Measurements from ENCODE around the gene CYCS.
"Not testable (repeated sequence)": the region's sequence is repeated elsewhere in the genome, so short reads cannot be mapped to it uniquely, and the experiment has no call there.

Gene CYCS

DNA sequence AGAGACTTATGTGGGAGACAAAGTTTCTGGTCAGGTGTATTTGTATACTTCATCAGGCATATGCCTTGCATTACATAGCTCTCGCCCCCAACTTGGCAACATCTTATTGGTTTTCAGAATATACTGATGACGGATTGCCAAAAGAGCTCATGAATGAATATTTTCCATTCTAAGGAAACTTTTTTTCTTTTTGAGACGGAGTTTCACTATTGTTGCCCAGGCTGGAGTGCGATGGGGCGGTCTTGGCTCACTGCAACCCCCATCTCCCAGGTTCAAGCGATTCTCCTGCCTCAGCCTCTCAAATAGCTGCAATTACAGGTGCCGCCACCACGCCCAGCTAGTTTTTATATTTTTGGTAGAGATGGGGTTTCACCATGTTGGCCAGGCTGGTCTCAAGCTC is 6.0 kb downstream of the CYCS start:
- H3K27ac ChIP-seq (ENCODE audit: insufficient read depth, low read depth, low read length, poor library complexity, severe bottlenecking) = no peak overlapping the region
- no peaks in the 10 kb centered on the region for H3K27me3 ChIP-seq (ENCODE audit: control insufficient read depth, insufficient read depth, low read length, poor library complexity, severe bottlenecking)
- peaks cover 20% of the 10 kb centered on the region for H3K36me3 ChIP-seq (ENCODE audit: control insufficient read depth, insufficient read depth, low read length)
- H3K9me3 ChIP-seq (ENCODE audit: control insufficient read depth, low read length) = no peaks in the 10 kb centered on the region
- H3K4me3 ChIP-seq (ENCODE audit: insufficient read depth, low read depth, low read length) = no peak overlapping the region
- 93 to 96% methylated on average over 8 of the region's 8 CpGs for WGBS, 2 experiments
- H3K4me1 ChIP-seq (ENCODE audit: control insufficient read depth, insufficient read depth, low read length) = peaks cover 4% of the 10 kb centered on the region

DNA sequence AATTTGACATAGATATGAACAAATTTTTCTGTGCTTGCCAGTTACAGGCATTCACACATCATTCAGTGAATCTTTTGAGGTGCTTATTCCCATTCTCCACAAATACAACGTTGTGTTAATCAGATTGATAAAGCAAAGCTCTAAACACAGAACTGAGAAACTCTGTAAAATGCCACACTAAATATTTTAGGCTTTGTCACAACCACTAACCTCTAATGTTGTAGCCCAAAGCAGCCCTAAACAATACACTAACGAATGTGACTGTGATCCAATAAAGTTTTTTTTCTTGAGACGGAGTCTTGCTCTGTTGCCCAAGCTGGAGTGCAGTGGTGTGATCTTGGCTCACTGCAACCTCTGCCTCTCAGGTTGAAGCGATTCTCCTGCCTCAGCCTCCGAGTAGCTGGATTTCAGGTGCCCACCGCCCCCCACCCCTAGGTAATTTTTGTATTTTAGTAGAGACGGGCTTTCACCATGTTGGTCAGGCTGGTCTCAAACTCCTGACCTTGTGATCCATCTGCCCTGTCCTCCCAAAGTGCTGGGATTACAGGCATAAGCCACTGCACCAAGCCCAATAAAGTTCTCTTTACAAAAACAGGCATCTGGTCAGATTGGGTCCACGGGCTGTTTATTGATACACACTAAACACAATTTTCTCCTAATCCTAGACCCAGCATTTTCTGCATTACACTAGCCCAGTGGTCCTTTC is 6.9 kb downstream of the CYCS start:
- Histone ChIP-seq H3K4me3 (ENCODE audit: insufficient read depth, low read depth, low read length) (no peak overlapping the region), H3K27ac (ENCODE audit: insufficient read depth, low read depth, low read length, poor library complexity, severe bottlenecking) (no peak overlapping the region), H3K36me3 (ENCODE audit: control insufficient read depth, insufficient read depth, low read length) (peaks cover 20% of the 10 kb centered on the region), H3K9me3 (ENCODE audit: control insufficient read depth, low read length) (no peaks in the 10 kb centered on the region), H3K4me1 (ENCODE audit: control insufficient read depth, insufficient read depth, low read length) (no peaks in the 10 kb centered on the region), H3K27me3 (ENCODE audit: control insufficient read depth, insufficient read depth, low read length, poor library complexity, severe bottlenecking) (no peaks in the 10 kb centered on the region)
- WGBS, 2 experiments = 93 to 97% methylated on average over 8 of the region's 8 CpGs

DNA sequence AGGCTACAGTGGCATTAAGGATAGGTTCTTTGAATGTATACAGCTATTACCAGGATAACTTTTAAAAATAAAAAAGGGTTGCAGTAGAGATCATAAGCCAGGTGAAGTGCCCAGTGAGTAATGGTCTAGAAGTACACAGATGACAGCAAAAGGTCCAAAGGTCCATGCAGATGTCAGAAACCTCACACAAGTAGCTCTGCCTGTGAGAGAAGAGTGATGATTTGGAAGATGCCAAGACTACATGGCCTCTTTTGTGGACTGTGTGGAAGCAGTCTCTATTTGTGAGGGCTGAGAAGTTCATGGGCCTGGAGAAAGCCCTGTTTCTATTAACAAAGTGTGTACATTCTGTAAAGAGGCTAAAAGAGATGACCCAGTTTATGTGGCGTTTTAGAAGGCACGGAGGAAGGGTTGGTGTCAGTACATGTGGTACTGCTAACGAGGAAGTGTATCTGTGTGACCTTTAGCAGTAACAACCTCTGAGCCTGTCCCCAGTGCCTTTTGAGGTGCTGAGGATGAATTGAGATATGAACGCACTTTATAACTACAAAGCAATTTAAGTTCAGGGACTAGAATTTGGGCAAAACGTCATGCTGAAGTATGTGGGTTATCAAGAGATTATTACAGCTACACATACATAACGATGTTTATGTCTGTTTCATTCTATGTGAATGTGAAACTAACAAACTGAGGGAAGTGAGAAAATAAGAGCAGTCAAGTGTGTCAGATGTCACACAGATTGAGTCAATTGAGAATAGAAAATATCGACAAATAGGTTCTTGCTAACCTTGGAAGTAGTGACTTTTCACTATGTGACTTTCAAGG is 7.6 kb downstream of the CYCS start:
- Histone ChIP-seq H3K36me3 (ENCODE audit: control insufficient read depth, insufficient read depth, low read length) (peaks cover 18% of the 10 kb centered on the region), H3K27me3 (ENCODE audit: control insufficient read depth, insufficient read depth, low read length, poor library complexity, severe bottlenecking) (no peaks in the 10 kb centered on the region), H3K9me3 (ENCODE audit: control insufficient read depth, low read length) (no peaks in the 10 kb centered on the region), H3K4me3 (ENCODE audit: insufficient read depth, low read depth, low read length) (no peak overlapping the region), H3K4me1 (ENCODE audit: control insufficient read depth, insufficient read depth, low read length) (no peaks in the 10 kb centered on the region), H3K27ac (ENCODE audit: insufficient read depth, low read depth, low read length, poor library complexity, severe bottlenecking) (no peak overlapping the region)
- WGBS, 2 experiments = 94 to 96% methylated on average over 6 to 7 of the region's 7 CpGs

DNA sequence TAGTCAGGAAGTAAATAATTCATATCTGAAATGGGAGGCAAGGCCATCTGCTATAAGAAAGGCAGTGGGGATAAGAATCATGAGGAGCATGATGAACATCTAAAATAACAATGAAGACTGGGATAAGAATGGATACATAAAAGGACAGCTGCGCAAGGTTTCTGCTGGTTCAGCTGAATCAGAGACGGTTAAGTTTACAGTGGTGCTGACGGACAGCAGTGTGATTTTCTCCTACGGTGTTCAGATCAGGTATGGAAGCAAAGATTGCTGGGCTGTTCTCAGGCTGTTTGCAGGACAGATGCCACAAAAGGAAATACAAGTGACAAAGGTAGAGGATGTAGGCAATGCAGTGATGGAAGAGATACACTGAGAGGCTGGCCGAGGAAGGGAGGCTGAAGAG is 8.4 kb downstream of the CYCS start:
- Histone ChIP-seq H3K27ac (ENCODE audit: insufficient read depth, low read depth, low read length, poor library complexity, severe bottlenecking) (no peak overlapping the region), H3K9me3 (ENCODE audit: control insufficient read depth, low read length) (no peaks in the 10 kb centered on the region), H3K36me3 (ENCODE audit: control insufficient read depth, insufficient read depth, low read length) (peaks cover 11% of the 10 kb centered on the region), H3K4me3 (ENCODE audit: insufficient read depth, low read depth, low read length) (no peak overlapping the region), H3K4me1 (ENCODE audit: control insufficient read depth, insufficient read depth, low read length) (no peaks in the 10 kb centered on the region), H3K27me3 (ENCODE audit: control insufficient read depth, insufficient read depth, low read length, poor library complexity, severe bottlenecking) (no peaks in the 10 kb centered on the region)
- 91 to 92% methylated on average over 5 of the region's 5 CpGs for WGBS, 2 experiments

DNA sequence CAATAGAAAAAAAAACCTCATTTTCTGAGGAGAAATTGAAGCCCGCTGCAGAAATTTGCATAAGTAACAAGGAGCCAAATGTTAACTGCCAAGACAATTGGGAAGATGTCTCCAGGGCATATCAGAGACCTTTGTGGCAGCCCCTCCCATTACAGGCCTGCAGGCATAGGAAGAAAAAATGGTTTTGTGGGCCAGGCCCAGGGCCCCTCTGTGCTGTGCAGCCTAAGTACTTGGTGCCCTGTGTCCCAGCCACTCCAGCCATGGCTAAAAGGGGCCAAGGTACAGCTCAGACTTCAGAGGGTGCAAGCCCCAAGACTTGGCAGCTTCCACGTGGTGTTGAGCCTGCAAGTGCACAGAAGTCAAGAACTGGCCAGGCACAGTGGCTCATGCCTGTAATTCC is 14.5 kb downstream of the CYCS start:
- not testable (repeated sequence) for H3K36me3 ChIP-seq (ENCODE audit: control insufficient read depth, insufficient read depth, low read length); H3K4me3 ChIP-seq (ENCODE audit: insufficient read depth, low read depth, low read length); H3K9me3 ChIP-seq (ENCODE audit: control insufficient read depth, low read length); H3K4me1 ChIP-seq (ENCODE audit: control insufficient read depth, insufficient read depth, low read length); H3K27me3 ChIP-seq (ENCODE audit: control insufficient read depth, insufficient read depth, low read length, poor library complexity, severe bottlenecking); H3K27ac ChIP-seq (ENCODE audit: insufficient read depth, low read depth, low read length, poor library complexity, severe bottlenecking)
- 93 to 97% methylated on average over 2 of the region's 2 CpGs for WGBS, 2 experiments

DNA sequence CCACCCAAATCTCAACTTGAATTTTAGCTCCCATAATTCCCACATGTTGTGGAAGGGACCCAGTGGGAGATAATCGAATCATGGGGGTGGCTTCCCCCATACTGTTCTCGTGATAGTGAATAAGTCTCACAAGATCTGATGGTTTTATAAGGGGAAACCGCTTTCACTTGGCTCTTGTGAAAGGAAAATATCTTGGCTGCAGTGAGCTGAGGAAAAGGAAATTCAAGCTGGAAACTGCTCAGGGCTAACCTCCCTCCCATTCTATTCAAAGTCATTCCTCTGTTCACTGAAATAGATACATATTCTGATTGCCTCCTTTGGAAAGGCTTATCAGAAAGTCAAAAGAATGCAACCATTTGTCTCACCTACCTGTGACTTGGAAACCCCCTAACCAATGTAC is 15.8 kb downstream of the CYCS start:
- H3K27me3 ChIP-seq (ENCODE audit: control insufficient read depth, insufficient read depth, low read length, poor library complexity, severe bottlenecking) = no peaks in the 10 kb centered on the region
- H3K4me3 ChIP-seq (ENCODE audit: insufficient read depth, low read depth, low read length) = no peak overlapping the region
- no peaks in the 10 kb centered on the region for H3K9me3 ChIP-seq (ENCODE audit: control insufficient read depth, low read length)
- no peaks in the 10 kb centered on the region for H3K36me3 ChIP-seq (ENCODE audit: control insufficient read depth, insufficient read depth, low read length)
- 78 to 85% methylated on average over 3 of the region's 3 CpGs for WGBS, 2 experiments
- H3K27ac ChIP-seq (ENCODE audit: insufficient read depth, low read depth, low read length, poor library complexity, severe bottlenecking) = no peak overlapping the region
- no peaks in the 10 kb centered on the region for H3K4me1 ChIP-seq (ENCODE audit: control insufficient read depth, insufficient read depth, low read length)

DNA sequence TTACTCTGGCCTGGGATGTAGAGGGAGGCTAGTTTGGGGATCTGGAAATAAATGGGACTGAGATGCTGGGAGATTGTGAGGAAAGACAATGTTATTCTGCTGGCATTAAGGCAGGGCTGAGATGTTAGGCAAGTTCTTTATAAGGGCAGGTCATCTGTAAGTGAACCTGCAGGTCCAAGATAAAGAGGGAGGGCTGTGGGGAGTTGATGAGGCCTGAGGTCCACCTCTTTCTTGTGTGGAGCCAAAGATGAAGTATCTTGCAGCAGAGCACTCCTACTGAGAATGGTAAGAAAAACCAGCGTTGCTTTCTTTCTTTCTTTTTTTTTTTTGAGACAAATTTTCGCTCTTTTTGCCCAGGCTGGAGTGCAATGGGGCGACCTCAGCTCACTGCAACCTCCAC is 19.1 kb downstream of the CYCS start:
- H3K27me3 ChIP-seq (ENCODE audit: control insufficient read depth, insufficient read depth, low read length, poor library complexity, severe bottlenecking) = no peaks in the 10 kb centered on the region
- H3K27ac ChIP-seq (ENCODE audit: insufficient read depth, low read depth, low read length, poor library complexity, severe bottlenecking) = no peak overlapping the region
- 84 to 89% methylated on average over 3 of the region's 3 CpGs for WGBS, 2 experiments
- H3K4me3 ChIP-seq (ENCODE audit: insufficient read depth, low read depth, low read length) = no peak overlapping the region
- no peaks in the 10 kb centered on the region for H3K9me3 ChIP-seq (ENCODE audit: control insufficient read depth, low read length)
- no peaks in the 10 kb centered on the region for H3K36me3 ChIP-seq (ENCODE audit: control insufficient read depth, insufficient read depth, low read length)
- no peaks in the 10 kb centered on the region for H3K4me1 ChIP-seq (ENCODE audit: control insufficient read depth, insufficient read depth, low read length)

DNA sequence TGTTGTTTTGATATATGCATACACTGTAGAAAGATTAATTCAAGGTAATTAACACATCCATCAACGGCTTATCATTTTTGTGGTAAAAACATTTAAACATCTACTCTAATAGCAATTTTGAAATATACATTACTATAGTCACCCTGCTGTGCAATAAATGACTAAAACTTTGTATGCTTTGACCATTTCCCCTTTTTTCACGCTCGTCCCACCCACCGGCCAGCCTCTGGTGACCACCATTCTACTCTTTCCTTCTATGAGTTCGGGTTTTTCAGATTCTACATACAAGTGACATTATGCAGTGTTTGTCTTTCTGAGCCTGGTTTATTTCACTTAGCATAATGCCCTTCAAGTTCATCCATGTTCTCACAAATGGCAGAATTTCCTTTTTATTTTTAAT is 21.3 kb downstream of the CYCS start:
- H3K36me3 ChIP-seq (ENCODE audit: control insufficient read depth, insufficient read depth, low read length) = no peaks in the 10 kb centered on the region
- H3K27ac ChIP-seq (ENCODE audit: insufficient read depth, low read depth, low read length, poor library complexity, severe bottlenecking) = no peak overlapping the region
- no peak overlapping the region for H3K4me3 ChIP-seq (ENCODE audit: insufficient read depth, low read depth, low read length)
- H3K4me1 ChIP-seq (ENCODE audit: control insufficient read depth, insufficient read depth, low read length) = no peaks in the 10 kb centered on the region
- H3K9me3 ChIP-seq (ENCODE audit: control insufficient read depth, low read length) = no peaks in the 10 kb centered on the region
- H3K27me3 ChIP-seq (ENCODE audit: control insufficient read depth, insufficient read depth, low read length, poor library complexity, severe bottlenecking) = no peaks in the 10 kb centered on the region
- 93 to 95% methylated on average over 4 to 5 of the region's 5 CpGs for WGBS, 2 experiments

DNA sequence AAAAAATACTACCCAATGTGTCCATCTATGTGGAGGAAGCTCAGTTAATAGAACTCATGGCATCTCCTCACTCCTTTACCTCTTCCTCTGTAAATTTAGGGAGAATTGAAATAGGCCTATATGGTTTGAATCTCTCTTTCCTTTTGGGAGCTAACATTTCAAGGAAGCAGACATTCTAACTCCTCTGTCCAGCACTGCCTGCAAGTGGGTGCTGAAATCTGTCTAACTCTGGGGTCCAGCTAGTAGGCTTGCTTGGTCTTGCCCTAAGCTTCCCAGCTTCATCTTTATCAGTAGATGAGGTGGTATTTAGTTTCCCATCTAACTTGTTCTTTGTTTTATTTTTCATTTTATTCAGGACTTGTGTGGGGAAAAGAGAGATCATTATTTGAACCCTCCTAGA is 23.2 kb downstream of the CYCS start:
- no peaks in the 10 kb centered on the region for H3K36me3 ChIP-seq (ENCODE audit: control insufficient read depth, insufficient read depth, low read length)
- no peaks in the 10 kb centered on the region for H3K9me3 ChIP-seq (ENCODE audit: control insufficient read depth, low read length)
- no peak overlapping the region for H3K4me3 ChIP-seq (ENCODE audit: insufficient read depth, low read depth, low read length)
- no peaks in the 10 kb centered on the region for H3K27me3 ChIP-seq (ENCODE audit: control insufficient read depth, insufficient read depth, low read length, poor library complexity, severe bottlenecking)
- H3K27ac ChIP-seq (ENCODE audit: insufficient read depth, low read depth, low read length, poor library complexity, severe bottlenecking) = no peak overlapping the region
- H3K4me1 ChIP-seq (ENCODE audit: control insufficient read depth, insufficient read depth, low read length) = no peaks in the 10 kb centered on the region

DNA sequence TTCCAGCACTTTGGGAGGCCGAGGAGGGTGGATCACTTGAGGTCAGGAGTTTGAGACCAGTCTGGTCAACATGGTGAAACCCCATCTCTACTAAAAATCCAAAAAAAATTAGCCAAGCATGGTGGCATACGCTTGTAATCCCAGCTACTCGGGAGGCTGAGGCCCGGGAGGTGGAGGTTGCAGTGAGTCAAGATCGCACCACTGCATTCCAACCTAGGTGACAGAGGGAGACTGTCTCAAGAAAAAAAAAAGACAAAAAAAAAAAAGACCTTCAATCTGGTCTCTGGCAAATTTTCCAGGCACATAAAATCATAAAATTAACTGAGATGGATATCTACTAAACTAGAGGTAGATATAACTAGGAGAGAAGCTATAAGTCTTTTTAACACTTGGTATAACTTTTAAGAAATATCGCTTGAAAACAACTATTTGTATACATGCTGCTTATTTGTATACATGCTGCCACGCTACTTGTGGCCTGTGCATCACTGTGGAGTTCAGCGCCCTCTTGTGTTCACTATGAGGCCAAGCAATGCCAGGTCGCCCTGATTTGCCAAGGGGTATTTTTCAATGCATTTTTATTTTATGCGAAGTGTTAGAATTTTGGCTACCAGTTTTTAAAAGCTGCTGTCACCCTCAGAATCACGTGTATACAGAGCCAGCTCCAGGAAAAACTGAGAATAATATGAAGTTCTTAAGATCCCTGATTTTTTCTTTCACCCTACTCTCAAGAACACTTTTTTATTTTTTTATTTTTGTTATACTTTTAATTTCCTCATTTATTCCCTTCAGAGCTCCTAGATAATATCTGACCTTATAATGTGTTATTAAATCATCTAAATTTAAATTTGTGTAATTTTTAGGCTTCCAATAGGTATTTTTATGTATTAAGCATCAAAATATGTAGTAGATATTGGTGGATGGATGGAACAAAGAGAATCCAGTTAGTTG is 26.7 kb downstream of the CYCS start:
- no peaks in the 10 kb centered on the region for H3K4me1 ChIP-seq (ENCODE audit: control insufficient read depth, insufficient read depth, low read length)
- WGBS, 2 experiments = 37 to 38% methylated on average over 10 to 11 of the region's 11 CpGs
- no peaks in the 10 kb centered on the region for H3K9me3 ChIP-seq (ENCODE audit: control insufficient read depth, low read length)
- H3K27me3 ChIP-seq (ENCODE audit: control insufficient read depth, insufficient read depth, low read length, poor library complexity, severe bottlenecking) = no peaks in the 10 kb centered on the region
- no peaks in the 10 kb centered on the region for H3K36me3 ChIP-seq (ENCODE audit: control insufficient read depth, insufficient read depth, low read length)
- H3K27ac ChIP-seq (ENCODE audit: insufficient read depth, low read depth, low read length, poor library complexity, severe bottlenecking) = no peak overlapping the region
- H3K4me3 ChIP-seq (ENCODE audit: insufficient read depth, low read depth, low read length) = no peak overlapping the region
